GM21825 (cell line): ENCODE measurements around the gene ADI1.
"Not testable (repeated sequence)": the region's sequence is repeated elsewhere in the genome, so short reads cannot be mapped to it uniquely, and the experiment has no call there.

ENCODE experiments used
- ATAC-seq: cut with Tn5 transposase; IDR thresholded peaks from one replicate; pipeline ENCODE4 v1.9.1; 2021; ENCODE audit warnings: mild to moderate bottlenecking, moderate library complexity; ENCODE audit not compliant: unreplicated experiment

Gene ADI1

DNA sequence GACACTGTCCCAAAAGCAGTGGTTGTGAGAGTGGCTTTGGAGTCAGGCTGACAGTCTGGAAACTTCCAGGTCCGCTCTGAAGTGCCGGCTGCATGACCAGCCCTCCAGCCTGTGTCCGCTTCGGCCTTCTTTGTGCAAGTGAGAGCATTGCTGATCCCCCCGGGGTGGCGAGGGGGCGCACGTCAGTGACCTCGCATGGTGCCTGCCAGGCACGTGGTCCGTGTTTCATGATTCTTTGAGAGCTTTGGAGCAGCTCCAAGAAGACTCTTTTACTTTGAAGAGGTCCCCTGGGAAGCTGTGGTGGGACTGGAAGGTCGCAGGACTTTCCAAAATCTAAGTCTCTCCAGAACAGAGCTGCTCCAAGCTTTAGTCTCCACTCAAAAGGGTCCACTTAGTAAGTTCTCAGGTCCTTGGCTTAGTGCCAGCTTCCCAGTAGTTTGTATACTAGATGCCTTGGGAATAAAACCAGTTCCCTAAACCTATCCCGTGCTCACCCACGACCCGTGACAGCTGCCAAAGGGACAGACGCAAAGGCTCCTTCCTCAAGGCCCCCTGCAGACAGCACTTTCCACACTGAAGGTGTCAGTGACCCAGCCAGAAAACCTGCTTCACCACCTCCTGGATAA, 68.8 kb downstream of the ADI1 start:
- ATAC-seq, result no peak

DNA sequence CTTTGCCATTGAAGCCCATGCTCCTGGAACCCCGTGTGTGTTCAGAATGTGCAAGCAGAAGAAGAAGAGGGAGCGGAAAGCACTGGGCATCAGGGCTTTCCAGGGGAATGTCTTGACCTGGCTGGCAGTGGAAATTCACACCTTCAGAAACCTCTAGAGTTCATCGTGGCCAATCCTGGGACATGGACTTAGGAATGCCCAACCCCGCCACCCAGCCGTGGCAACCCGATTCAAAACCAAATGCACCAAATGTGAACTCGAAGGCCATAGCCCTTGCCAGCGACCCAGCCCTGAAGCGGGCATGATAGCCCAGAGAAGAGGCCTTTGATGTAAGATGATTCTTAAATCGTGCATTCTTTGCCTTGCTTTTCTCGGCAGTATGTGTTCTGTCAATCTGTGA, 69.4 kb downstream of the ADI1 start:
- no peak for ATAC-seq

DNA sequence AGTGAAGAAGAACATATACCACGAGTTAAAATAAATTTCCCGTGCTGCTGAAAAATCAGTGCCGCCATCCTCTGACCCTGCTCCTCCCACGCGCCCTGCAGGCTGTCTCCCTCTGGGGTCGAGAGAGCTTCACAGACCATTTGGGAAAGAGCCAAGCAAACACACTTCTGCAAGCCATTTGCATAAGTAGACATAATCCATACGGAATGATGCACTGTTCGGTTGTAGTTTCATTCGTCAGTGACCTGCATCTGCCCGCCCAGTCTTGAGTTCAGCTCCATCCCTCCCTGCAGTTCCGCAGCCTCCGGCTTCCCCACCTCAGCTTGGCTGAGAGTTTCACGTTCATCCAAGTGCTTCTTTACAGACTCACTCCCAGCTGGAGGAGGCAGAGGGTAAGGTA, 70.2 kb downstream of the ADI1 start:
- ATAC-seq, result no peak

DNA sequence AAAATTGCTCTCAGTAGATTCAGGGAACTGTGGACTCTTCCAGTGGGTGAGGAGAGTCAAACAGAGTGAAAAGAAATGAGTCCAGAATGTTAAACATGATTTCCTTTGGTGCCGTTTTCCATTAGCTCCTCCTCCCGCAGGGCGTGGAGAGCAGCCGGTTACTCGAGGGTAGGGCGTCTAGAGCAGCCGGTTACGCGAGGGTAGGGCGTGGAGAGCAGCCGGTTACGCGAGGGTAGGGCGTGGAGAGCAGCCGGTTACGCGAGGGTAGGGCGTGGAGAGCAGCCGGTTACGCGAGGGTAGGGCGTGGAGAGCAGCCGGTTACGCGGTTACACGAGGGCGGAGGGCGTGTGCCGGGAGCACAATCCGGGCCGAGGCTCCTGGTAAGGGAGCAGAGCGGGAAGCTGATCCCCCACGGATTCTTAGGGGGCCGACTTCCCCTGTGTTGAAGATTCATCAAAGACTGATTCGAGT, 70.9 kb downstream of the ADI1 start:
- not testable (repeated sequence) for ATAC-seq

DNA sequence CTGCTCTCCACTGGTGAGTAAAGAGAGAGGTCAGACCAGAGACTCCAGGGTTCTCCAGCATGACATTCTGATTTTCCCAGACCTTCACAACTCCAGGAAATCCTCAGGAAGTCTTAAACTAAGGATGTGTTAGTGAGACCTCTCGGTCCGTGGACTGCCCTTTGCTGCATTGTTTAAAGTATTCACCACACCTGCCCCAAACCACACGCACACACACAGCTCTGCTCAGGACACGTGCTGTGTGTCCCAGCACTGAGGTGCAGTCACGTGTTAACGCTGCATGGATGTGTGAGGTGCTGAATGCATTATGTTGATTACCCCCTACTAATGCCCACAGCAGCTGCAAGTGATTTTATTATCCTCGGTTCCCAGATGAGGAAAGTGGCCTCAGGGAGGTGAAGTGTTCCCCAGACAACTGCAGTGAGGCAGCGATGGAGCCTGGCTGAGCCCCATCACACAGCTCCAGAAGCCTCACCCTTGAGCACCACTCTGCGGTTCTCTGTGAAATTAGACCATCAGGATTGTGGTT, 71.5 kb downstream of the ADI1 start:
- ATAC-seq, result no peak
